ENCODE measurements around the gene GRPEL1. TPM values are rescaled to one million over a fixed set of nuclear protein-coding genes. Genes with fewer than 3 reads are reported as not detected.
"Not testable (repeated sequence)": the region's sequence is repeated elsewhere in the genome, so short reads cannot be mapped to it uniquely, and the experiment has no call there.

The GRPEL1 gene
- total RNA-seq, 4 donors from 2014 or later, result 17.0 to 34.2 (median 27.5) TPM

GRCh38 chr4:7094916-7095315, 27.1 kb upstream of the GRPEL1 start:
- intact Hi-C loops (cut with DNase I), result no loop called here
- TF ChIP-seq POLR2A (IDR thresholded peaks at IDR 0.05; ENCODE audit: low read depth) (no peak), CTCF (IDR thresholded peaks at IDR 0.05) (no peak), EP300 (IDR thresholded peaks at IDR 0.05) (no peak), POLR2AphosphoS5 (IDR thresholded peaks at IDR 0.05) (no peak)
- no peak for DNase-seq (ENCODE audit: extremely low spot score)
- Histone ChIP-seq H3K9me3 (no peaks in the 10 kb centered on the region), H3K27me3 (no peaks in the 10 kb centered on the region), H3K27ac (replicated peaks in 1 of 4) (no peak overlapping the region), H3K4me1 (peaks cover 0 to 3% (median 3%) of the 10 kb centered on the region in 4 donors), H3K4me3 (no peak overlapping the region), H3K36me3 (no peaks in the 10 kb centered on the region)
- 88% methylated on average over 10 of the region's 10 CpGs for WGBS

- DNase-seq (ENCODE audit: extremely low spot score), result no peak
- Histone ChIP-seq H3K4me1 (peaks cover 0 to 18% (median 16%) of the 10 kb centered on the region in 4 donors), H3K9me3 (no peaks in the 10 kb centered on the region), H3K4me3 (no peak overlapping the region), H3K27me3 (no peaks in the 10 kb centered on the region), H3K27ac (replicated peaks in 1 of 4) (no peak overlapping the region), H3K36me3 (no peaks in the 10 kb centered on the region)
- no peak for TF ChIP-seq POLR2AphosphoS5 (IDR thresholded peaks at IDR 0.05)
- TF ChIP-seq EP300 (IDR thresholded peaks at IDR 0.05), result no peak
- TF ChIP-seq POLR2A (IDR thresholded peaks at IDR 0.05; ENCODE audit: low read depth), result no peak
- no peak for TF ChIP-seq CTCF (IDR thresholded peaks at IDR 0.05)
- intact Hi-C loops (cut with DNase I), result no loop called here
- 68% methylated on average over 3 of the region's 3 CpGs for WGBS
These were observed 24.2 kb upstream of the GRPEL1 start for GRCh38 chr4:7092026-7092425.

- intact Hi-C loops (cut with DNase I), result no loop called here
- no peak for TF ChIP-seq POLR2AphosphoS5 (IDR thresholded peaks at IDR 0.05)
- no peak for TF ChIP-seq POLR2A (IDR thresholded peaks at IDR 0.05; ENCODE audit: low read depth)
- no peak for TF ChIP-seq EP300 (IDR thresholded peaks at IDR 0.05)
- TF ChIP-seq CTCF (IDR thresholded peaks at IDR 0.05), result no peak
- DNase-seq (ENCODE audit: extremely low spot score), result no peak
- Histone ChIP-seq H3K27ac (replicated peaks in 1 of 4) (peak overlapping the region in 3 of 4 donors; percentile 37 to 60 (median 57)), H3K4me1 (peaks cover 0 to 18% (median 16%) of the 10 kb centered on the region in 4 donors), H3K36me3 (no peaks in the 10 kb centered on the region), H3K4me3 (no peak overlapping the region), H3K9me3 (no peaks in the 10 kb centered on the region), H3K27me3 (no peaks in the 10 kb centered on the region)
- 33% methylated on average over 5 of the region's 5 CpGs for WGBS
These were observed 21.5 kb upstream of the GRPEL1 start for GRCh38 chr4:7089213-7089986.

- H3K36me3 ChIP-seq, result no peaks in the 10 kb centered on the region
- no peaks in the 10 kb centered on the region for H3K9me3 ChIP-seq
- WGBS, result 72% methylated on average over 3 of the region's 3 CpGs
- intact Hi-C loops (cut with DNase I), result no loop called here
- H3K4me1 ChIP-seq, result peaks cover 3 to 21% (median 18%) of the 10 kb centered on the region in 4 donors
- no peak for DNase-seq (ENCODE audit: extremely low spot score)
- no peak overlapping the region for H3K4me3 ChIP-seq
- no peak overlapping the region for H3K27ac ChIP-seq (replicated peaks in 1 of 4)
- no peak for TF ChIP-seq CTCF (IDR thresholded peaks at IDR 0.05)
- H3K27me3 ChIP-seq, result no peaks in the 10 kb centered on the region
These were observed 19.2 kb upstream of the GRPEL1 start for GRCh38 chr4:7087036-7087435.

GRCh38 chr4:7086384-7086783, 18.5 kb upstream of the GRPEL1 start:
- no peaks in the 10 kb centered on the region for H3K9me3 ChIP-seq
- no peak overlapping the region for H3K27ac ChIP-seq (replicated peaks in 1 of 4)
- peaks cover 5 to 24% (median 20%) of the 10 kb centered on the region in 4 donors for H3K4me1 ChIP-seq
- H3K27me3 ChIP-seq, result no peaks in the 10 kb centered on the region
- no peak overlapping the region for H3K4me3 ChIP-seq
- intact Hi-C loops (cut with DNase I), result no loop called here
- no peaks in the 10 kb centered on the region for H3K36me3 ChIP-seq
- 50% methylated on average over 1 of the region's 1 CpG for WGBS
- TF ChIP-seq POLR2A (IDR thresholded peaks at IDR 0.05; ENCODE audit: low read depth) (no peak), POLR2AphosphoS5 (IDR thresholded peaks at IDR 0.05) (no peak), CTCF (IDR thresholded peaks at IDR 0.05) (no peak), EP300 (IDR thresholded peaks at IDR 0.05) (no peak)
- no peak for DNase-seq (ENCODE audit: extremely low spot score)

- H3K27me3 ChIP-seq; DNase-seq (ENCODE audit: extremely low spot score); H3K9me3 ChIP-seq; H3K36me3 ChIP-seq; intact Hi-C loops (cut with DNase I); H3K27ac ChIP-seq (replicated peaks in 1 of 4): not testable (repeated sequence)
- H3K4me3 ChIP-seq, result peak overlapping the region in 3 of 4 donors; percentile 2 to 22 (median 21)
- peaks cover 5 to 17% (median 13%) of the 10 kb centered on the region in 4 donors for H3K4me1 ChIP-seq
- 63% methylated on average over 7 of the region's 9 CpGs for WGBS
These were observed 16.7 kb upstream of the GRPEL1 start for GRCh38 chr4:7084564-7084961.
